ENCODE data around the gene NODAL.

Gene NODAL

DNA sequence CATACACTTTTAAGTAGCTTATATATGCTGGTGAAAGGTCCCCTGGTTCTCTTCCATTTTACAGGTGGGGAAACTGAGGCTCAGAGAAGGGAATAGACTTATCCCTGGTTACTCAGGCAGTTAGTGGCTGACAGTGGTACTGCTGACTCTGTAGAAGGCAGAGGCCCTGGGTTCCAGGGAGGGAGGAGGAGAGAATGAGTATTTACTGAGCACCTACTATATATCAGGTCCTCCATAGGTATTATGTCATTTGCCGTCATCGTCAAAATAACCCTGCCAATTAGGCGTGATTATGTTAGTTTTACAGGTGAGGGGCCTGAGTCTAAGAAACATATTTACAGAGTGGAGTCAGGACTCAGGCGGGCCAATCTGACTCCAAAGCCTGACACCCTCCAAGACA, 23.8 kb upstream of the NODAL start:
- DNase-seq (ENCODE audit: low spot score), result no peak

GRCh38 chr10:70462349-70462984, 21.0 kb upstream of the NODAL start:
- DNase-seq (ENCODE audit: low spot score), result no peak

DNA sequence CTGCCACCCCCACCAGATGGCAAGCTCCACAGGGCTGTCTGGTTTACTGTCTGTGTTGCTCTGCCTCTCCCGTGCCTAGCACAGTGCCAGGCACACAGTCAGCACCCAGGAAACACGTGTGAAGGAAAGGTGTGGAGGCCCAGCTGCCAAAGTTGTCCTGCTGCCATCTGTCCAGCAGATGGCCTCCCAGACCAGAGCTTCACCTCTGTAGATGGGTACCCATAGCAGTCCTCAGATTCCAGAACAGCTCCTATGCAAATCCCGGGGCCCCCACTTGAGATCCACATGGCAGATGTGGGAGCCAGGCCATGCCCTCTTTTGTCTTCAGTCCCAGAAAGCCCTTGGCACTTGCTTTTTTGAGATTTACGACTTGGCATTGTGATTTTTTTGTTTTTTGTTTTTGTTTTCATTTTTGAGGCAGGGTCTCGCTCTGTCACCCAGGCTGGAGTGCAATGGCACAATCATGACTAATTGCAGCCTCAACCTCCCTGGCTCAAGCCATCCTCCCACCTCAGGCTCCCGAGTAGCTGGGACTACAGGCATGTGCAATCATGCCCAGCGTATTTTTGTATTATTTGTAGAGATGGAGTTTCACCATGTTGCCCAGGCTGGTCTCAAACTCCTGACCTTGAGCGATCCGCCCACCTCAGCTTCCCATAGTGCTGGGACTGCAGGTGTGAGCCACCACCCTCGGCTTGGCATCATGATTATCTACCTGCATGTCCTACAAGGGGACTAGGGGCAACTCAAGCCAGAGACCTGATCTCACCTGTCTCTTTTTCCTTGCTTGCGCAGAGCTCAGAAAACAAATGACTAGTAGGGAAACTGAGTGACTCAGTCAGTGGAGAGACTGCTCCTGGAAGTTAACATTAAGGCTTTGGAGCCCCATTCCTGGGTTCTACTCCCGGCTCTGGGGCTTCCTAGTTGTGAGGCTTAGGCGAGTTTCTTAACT, 20.2 kb upstream of the NODAL start:
- DNase-seq (ENCODE audit: low spot score), result peak; percentile 65

DNA sequence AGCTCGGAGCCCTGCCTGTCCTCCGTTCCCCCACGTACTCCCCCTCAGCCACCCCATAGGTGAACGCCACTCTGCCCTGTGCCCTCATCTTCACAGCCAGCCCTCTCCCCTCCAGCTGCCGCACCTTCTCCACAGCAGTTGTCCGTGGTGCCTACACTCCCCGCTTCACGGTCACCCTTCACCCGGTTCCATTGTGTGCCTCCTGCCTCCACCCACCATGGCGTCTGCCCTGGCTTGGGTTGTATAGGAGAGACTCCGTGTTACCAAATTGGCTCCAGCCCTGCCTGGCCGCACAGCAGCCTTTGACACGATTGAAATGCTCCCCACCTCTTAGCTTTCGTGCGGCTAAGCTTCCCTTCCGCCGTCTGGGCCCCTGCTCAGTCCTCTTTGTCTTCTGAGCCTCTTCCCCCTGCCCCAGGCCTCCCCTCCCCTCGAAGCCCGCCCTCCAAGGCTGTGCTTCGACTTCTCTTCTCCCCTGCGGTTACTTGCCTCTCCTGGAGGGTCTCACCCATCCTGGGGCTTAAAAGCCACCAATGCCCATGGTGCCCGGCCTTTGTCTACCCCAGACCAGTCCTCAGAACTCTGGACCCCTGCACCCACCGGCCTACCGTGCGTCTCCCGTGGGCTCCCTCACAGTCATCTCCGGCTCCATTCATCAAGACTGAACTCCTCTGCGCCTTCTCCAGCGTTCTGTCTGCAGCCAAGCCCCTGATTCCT, 18.5 kb upstream of the NODAL start:
- DNase-seq (ENCODE audit: low spot score), result no peak

DNA sequence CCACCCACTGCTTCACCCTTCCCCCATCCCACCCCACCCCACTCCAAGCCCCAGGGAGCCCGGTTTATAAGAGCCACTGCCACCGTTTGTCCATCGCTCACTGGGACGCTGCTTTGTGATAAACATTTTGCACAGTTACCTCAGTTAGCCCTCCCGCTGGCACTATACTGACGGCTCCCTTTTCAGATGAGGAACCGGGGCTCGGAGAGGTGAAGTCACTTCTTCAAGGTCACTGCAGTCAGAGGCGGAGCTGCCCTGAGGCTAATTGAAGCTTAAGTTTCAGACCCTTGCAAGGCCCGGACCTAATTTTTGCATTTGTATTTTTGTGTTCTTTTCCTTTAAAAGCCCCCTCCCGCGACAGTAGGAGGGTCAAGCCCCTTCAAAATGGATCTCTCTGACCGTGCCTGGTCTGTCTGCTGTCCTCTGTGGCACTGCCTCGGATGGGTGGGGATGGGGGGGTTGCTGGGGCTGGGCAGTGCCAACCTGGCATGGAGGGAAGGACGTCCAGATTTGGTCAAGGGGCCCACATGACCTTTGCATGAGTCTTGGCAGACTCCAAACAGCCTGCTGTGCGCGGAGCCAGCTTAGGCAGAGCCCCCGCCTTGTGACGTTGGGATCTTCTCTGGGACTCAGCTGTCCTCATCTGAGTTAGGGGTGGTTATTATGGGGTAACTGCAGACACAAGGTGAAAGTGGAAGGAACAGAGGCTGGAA, 17.7 kb upstream of the NODAL start:
- no peak for DNase-seq (ENCODE audit: low spot score)

DNA sequence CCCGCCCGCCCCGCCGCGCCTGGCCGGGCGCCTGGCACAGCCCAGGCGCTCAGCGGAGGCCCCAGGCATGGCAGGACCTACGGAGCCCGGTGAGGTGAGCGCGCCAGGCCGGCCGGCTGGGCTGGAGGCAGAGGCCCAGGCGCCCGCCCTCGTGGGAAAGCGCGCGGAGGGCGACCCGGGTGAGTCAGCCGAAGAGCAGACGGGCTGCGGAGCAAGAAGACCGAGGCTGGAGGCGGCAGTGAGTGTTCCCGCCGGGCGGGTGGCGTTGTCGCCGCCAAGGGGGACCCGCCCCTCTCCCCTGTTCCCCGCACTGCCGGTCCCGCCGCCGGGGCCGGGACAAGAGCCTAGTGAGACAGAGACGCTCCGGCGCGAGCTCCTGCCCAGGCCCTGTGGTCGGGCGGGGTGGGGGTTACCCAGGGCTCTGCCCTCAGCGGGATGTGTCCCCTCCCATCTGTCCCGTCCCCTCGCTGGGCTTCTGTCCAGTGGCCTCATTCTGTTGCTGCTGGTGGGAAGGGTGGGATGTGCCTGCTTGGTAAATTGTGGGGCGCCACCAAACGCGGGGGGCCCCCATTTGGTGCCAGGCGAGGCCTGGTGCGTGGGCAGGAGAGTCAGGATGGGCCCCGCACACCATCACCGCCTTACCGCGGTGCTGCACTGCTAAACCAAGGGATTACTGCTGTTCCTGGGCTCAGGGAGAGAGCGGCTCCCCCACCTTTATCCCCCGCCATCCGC, 17.0 kb upstream of the NODAL start:
- DNase-seq (ENCODE audit: low spot score), result no peak

DNA sequence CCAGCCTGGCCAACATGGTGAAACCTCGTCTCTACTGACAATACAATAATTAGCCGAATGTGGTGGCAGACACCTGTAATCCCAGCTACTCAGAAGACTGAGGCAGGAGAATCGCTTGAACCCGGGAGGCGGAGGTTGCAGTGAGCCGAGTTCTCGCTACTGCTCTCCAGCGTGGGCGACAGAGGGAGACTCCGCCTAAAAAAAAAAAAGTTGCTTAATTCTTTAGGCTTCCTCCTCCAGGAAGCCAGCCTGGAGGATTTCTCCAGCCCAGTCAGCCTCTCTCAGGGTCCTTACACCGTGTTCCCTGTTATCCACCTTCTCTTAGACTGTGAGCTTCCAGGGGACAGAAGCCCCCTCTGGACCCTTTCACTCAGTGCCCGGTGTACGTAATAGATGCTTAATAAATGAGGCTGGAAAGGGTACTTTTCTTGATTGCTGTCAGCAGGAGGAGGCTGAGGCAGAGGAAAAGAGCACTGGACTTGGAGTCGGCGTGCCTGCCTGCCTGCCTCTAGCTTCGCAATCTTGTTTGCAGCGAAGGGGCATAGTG, 16.4 kb upstream of the NODAL start:
- DNase-seq (ENCODE audit: low spot score), result no peak

DNA sequence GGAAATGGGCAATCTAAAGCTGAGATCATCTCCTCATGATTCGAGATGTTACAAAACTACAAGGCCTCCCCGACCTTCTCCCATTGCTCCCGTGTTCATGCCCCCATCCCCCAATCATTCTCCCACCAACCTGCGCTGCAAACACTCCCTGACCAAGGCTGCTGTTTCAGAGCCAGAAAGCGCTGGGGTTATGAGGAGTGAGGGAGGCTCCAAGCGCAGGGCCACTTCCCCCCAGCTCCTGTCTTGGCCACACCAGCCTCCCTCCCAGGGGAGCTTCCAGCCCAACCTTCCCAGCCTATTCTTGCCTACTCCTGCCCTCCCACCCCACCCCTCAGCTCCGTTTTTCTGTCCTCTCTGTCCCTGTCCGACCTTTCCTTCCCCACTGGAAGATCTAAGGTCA, 14.7 kb upstream of the NODAL start:
- DNase-seq (ENCODE audit: low spot score), result no peak

GRCh38 chr10:70455213-70455630, 13.7 kb upstream of the NODAL start:
- no peak for DNase-seq (ENCODE audit: low spot score)

DNA sequence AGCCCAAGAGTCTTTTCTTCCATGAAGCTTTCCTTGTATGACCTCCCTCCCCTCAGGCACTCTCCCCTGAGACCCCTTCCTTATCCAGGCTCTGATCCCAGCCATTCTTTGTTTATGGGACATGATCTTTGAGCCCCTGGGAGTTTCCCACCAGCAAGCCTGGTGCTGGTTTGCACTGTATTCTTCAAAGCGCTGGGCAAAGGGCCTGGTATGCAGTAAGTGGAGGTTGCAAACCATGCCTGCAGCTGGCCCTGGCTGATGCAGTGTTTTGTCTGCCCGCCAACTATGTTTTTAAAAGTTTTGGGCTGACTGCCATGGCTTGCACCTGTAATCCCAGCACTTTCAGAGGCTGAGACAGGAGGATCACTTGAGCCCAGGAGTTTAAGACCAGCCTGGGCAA, 6.8 kb upstream of the NODAL start:
- DNase-seq (ENCODE audit: low spot score), result no peak

- DNase-seq (ENCODE audit: low spot score), result no peak
Measured at GRCh38 chr10:70445718-70446657, 4.5 kb upstream of the NODAL start.

- DNase-seq (ENCODE audit: low spot score), result no peak
Measured at GRCh38 chr10:70444744-70445143, 3.3 kb upstream of the NODAL start.

- DNase-seq (ENCODE audit: low spot score), result no peak
Measured at GRCh38 chr10:70442332-70442988, 979 bp upstream of the NODAL start.

DNA sequence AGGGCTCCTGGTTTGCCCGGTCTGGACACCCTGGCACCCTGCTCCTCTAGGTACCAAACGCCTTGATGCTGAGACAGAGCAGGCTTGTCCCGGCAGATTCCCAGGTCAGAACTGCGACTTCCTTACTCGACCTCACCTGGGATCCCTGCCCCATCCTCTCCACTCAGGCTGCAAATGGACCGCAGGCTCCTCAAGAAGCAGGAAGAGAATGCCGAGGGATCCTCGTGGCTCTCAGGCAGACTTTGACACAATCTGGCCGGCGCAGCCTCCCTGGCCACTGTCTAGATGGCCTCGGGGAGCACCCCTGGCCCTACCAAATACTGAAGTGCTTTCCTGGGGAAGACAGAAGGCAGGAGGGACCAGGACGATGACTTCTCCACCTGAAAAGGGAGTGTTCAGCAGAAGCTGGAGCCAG, 421 bp upstream of the NODAL start:
- no peak for DNase-seq (ENCODE audit: low spot score)

- DNase-seq (ENCODE audit: low spot score), result no peak
Measured at GRCh38 chr10:70440296-70441160, 953 bp downstream of the NODAL start.

- no peak for DNase-seq (ENCODE audit: low spot score)
Measured at GRCh38 chr10:70437721-70438120, 3.8 kb downstream of the NODAL start.

DNA sequence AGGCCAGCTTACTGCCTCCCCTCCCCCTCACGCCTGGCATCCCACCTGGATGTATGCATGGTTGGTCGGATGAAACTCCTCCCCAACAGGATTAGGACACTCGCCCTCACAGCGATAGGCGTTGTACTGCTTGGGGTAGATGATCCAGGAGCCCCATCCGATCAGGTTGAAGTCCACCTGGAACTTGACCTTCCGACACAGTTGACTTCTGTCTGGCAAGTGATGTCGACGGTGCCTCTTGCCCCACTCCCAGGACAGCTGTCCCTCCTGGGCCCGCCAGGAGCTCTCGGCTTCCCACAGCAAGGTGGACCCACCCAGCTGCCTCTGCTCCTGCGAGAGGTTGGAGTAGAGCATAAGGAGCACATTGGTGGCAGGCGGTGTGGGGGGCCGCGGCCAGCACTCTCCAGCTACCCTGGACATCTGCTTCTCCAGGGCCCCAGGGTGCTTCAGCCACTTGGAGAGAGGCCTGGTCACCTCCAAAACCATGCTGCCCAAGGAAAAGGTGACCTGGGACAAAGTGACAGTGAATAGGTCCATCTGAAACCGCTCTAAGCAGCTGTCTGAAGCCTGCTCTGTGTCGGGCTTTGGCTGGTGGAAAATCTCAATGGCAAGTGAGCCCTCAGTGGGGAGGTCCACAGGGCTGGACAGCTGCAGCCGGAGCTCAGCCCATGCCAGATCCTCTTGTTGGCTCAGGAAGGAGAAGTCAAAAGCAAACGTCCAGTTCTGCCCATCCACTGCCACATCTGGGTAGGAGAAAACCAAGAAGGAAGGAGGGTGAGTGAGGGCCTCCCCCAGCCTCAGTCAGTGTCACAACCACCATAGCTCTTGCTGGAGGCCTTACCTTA, 6.0 kb downstream of the NODAL start:
- no peak for DNase-seq (ENCODE audit: low spot score)
